HG03139 (cell line): ENCODE results near the gene ITGB3.
A peak's percentile ranks its signal among the peaks of the same experiment; 100 is the strongest.

Experiments
- ATAC-seq: cut with Tn5 transposase; IDR thresholded peaks from one replicate; pipeline ENCODE4 v1.9.1; 2021; ENCODE audit not compliant: unreplicated experiment

ITGB3 gene

DNA sequence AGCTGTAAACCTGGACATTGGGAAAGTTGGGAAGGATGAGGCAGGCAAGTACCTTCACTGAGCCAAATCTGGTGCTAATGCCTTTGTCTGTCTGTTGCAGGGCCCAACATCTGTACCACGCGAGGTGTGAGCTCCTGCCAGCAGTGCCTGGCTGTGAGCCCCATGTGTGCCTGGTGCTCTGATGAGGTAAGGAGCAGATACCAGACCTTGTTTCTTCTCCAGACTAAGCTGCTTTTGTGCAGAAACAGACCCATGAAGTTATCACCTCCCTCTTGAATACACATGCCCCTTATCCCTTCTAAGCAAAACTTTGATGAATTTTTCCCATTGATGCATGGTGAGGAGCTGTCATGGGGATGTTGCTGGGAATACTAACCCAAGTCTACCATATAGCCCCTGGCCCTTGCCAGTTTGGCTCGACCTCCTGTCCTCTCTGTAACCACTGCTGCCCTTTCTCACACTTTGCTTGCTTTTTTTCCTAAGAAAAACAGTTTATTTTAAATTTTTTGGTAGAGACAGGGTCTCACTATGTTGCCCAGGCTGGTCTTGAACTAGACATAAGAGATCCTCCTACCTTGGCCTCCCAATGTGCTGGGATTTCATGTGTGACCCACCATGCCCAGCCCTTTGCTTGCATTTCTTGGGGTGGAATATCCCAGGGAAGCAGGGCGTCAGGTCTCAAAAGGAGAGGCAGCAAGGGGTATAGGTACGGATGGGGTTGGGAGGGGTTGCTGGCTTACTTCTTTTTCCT, 20.9 kb downstream of the ITGB3 start:
- no peak for ATAC-seq

DNA sequence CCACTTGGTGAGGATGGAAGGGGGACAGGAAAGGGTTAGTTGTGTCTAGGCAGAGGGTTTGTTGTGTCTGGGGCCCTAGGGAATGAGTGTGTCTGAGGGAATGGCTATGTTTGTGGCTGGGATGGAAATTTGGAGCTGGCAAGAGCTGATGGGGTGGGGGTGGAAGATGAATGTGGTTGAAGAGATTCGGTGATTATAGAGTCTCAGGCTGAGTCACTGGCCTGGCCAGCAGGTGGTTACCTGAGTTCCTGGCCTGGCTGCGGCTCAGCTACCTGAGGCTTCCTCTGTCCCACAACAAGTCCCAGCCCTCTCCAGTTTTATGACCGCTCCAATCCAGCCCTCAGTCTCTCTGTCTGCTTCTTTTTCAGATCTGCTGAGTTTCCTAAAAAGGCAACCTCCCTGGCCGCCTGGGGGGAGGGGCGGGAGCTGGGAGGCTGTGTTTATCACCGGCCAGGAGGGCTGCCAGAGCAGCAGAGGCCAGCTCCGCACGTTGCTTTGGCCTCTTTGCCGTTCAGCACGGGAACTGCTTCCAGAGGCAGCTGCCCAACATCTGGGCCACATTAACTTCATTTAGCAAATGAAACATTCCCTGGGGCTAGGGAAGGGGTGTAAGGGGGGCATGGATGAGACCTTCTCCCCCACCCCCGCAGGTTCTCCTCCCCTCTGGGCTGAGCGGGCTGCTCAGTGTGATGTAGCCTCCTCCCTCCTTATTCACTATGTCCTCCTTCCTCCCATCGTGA, 21.8 kb downstream of the ITGB3 start:
- ATAC-seq = no peak

DNA sequence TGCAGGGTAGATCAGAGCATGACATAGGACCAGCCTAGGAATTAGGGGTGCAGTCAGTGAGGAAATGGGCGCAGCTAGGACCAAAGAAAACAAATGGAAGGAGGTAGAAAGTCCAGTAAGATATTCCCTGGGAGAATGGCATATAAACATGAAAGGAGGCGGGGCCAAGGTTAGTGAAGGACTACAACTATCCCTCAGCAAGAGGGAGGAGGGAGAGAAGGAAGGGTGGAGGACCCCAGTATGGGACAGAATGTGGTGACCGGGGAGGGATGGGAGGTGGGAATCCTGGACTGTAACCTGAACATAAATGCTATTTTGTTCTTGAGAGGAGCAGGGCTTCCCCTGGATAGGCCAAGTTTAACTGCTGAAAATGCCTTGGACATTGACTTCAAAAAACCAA, 22.8 kb downstream of the ITGB3 start:
- ATAC-seq = no peak

DNA sequence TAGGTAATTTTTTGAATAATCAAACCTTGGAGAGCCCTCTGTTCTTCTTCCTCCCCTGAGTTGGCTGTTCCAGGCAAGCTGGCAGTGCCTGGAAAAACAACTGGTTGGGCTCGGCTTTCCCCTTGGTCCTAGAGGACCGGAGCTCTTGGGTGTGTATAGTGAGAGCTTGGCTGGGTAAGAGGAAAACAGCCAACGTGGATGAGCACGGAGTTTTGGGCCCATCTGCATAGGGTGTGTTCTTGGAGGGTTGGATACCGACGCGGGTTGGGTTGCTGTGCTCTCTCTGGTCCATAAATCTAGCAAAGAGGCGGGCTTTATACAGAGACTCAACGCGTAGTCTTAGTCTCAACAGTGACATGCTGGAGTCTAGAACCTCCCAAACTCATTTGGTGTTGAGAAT, 23.2 kb downstream of the ITGB3 start:
- ATAC-seq = no peak

DNA sequence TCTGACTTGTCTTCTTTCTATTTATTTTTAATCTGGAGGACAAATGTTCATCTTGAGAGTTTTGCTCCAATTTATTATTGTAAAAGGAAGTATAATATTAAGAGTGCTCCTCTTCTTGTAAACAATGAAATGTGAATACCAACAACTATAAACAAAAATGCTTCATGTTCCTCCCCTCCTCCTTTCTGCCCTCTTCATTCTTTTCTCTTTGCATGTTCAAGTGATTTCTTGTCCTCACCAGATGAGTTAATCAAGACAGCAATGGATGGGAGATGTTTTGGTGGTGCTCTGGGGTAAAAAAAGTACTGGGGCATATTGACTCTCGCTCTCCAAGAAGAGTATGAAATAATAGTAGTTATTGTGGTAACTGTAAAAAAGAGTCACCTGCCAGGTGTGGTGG, 24.3 kb downstream of the ITGB3 start:
- ATAC-seq = no peak

DNA sequence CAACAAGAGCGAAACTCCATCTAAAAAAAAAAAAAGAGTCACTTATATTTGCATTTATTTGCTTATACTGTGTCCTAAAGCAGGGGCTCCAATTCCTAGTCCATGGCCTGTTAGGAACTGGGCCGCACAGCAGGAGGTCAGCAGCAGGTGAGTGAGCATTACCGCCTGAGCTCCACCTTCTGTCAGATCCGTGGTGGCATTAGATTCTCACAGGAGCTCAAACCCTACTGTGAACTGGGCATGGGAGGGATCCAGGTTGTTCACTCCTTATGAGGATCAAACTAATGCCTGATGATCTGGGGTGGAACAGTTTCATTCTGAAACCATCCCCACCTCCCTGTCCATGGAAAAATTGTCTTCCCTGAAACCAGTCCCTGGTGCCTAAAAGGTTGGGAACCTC, 24.9 kb downstream of the ITGB3 start:
- no peak for ATAC-seq

DNA sequence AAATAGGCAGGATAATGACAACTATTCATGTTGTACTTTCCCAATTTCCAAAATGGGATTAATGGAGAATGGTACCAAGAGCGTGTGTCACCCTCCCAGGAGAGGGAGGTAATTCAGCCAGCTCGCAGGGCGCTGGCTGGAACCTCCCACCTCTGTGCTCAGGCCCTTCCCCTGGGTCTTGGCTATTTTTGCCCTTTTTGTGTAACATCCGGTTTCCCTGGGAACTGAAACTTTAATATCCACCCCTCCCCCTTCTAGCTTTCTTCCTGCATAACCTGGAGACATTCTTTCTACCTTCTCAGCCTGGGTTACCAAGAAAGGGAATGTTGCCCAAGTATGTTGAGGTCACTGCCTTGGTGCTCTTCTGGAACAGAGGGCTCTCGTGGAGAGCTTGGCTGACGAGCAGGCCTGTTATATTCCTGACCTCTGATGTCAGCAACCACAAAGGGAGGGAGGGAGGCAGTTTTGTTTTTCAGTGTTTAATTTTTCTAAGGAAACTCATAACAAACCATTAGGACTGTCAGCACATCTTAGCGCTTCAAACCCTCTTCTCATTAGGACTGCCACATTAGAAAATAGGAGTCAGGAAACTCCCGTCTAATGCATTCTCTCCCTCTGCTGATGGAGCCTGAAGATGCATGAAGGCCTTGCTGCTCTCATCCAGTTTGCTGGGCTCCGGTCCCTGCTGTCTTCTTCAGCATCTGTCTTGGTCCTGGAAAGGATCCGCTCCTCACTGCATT, 25.6 kb downstream of the ITGB3 start:
- no peak for ATAC-seq

DNA sequence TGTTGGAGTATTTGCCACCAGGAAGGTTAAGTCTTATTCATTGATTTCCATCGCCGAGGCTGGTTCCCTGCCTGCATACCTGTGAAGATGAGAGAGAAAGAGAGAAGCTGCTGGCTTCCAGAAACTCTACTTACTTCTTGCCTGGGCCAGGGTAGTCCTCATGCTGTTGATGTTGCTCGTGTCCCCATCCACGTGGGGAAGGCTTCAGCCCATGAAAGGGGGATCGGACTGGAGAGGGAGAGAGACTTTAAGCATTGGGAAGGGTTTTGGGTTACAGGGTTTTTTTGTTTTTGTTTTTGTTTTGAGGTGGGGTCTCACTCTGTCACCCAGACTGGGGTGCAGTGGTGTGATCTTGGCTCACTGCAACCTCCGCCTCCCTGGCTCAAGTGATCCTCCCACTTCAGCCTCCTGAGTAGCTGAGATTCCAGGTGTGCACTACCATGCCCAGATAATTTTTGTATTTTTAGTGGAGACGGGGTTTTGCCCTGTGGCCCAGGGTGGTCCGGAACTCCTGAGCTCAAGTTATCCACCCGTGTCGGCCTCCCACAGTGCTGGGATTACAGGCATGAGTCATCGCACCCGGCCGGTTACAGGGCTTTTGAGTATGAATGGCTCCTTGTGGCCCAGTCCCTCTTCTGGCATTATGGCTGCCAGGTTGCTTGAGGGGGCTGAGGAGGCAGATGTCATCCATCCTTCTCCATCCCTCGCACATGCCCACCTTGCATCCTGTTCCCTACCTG, 26.6 kb downstream of the ITGB3 start:
- no peak for ATAC-seq

DNA sequence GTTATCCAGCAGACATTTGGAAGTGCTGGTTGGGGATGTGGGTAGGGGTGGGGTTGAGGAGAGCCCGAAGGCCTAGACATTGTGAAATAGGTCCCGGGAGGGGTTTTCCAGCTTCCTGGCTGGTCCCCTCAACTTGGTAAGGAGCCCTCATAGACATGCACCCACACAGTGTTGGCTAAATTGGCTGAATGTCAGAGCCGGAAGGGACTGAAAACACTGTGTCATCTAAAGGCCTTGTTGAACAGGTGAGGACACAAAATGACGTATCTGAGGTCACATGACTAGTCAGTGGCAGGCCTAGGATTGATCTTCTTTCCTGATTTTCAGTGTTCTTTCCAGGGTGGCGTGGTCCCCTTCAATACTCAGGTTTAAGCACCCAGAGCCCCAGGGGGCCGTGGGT, 27.6 kb downstream of the ITGB3 start:
- ATAC-seq = no peak

DNA sequence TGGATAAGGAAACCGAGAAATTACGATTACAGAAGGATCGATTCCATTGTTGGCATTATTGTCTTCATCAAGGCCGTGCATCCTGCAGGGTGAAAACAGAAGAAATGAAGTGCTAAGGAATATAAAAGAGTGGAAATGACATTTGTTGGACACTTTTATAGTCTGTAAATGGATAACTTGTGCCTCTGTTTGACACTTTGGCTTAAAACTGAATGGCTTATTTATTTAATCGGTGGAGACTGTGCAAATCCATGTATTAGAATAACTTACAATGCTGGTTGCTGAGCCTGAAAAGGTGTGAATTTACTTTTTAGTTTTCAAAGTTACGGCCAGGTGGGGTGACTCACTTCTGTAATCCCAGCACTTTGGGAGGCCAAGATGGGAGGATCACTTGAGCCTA, 31.4 kb downstream of the ITGB3 start:
- ATAC-seq = no peak

DNA sequence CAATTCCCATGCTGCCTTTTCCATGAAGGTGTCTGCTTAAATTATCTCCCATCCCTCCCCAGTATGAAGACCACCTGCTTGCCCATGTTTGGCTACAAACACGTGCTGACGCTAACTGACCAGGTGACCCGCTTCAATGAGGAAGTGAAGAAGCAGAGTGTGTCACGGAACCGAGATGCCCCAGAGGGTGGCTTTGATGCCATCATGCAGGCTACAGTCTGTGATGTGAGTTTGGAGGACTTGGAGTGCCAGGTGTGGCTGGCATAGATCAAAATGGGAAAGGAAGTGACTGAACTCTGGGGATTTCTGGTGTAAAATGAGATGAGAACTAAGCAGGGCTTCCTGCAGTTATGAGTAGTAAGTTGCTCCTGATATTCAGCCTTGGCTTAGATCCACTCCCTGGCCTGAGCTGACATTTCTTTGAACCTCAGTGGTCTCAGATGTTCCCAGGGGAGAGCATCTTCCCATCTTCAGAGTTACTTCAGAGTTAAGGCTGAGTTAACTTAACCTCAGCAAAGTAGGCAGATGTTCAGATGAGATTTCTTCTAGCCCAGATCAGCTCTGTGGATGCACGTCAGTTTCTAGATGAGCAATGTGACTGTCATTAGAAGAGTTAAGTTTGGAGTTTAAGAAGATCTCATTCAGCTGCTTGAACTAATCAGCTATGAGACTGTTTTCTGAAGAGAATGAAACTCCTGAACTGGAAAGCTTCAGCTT, 32.7 kb downstream of the ITGB3 start:
- peak; percentile 59 for ATAC-seq

DNA sequence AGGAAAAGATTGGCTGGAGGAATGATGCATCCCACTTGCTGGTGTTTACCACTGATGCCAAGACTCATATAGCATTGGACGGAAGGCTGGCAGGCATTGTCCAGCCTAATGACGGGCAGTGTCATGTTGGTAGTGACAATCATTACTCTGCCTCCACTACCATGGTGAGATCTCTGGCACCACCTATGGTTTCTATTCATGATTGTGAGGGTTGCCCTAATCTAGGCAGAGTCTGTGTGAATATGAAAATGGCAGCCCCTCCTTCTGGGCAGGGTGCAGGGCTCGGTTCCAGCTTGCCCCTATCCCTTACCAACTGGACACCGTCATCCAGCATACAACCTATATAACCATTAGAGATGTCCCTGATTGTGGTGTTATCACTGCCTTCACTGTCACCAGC, 33.4 kb downstream of the ITGB3 start:
- ATAC-seq = peak; percentile 7

DNA sequence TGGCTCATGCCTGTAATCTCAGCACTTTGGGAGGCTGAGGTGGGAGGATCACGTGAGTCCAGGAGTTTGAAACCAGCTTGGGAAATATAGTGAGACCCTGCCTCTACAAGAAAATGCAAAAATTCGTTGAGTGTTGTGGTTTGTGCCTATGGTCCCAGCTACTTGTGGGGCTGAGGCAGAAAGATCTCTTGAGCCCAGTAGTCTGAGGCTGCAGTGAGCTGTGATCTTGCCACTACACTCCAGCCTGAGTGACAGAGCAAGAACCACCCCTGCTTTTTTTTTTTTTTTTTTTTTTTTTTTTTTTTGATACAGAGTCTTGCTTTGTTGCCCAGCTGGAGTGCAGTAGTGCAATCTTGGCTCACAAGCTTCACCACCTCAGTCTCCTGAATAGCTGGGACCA, 34.0 kb downstream of the ITGB3 start:
- ATAC-seq = no peak

DNA sequence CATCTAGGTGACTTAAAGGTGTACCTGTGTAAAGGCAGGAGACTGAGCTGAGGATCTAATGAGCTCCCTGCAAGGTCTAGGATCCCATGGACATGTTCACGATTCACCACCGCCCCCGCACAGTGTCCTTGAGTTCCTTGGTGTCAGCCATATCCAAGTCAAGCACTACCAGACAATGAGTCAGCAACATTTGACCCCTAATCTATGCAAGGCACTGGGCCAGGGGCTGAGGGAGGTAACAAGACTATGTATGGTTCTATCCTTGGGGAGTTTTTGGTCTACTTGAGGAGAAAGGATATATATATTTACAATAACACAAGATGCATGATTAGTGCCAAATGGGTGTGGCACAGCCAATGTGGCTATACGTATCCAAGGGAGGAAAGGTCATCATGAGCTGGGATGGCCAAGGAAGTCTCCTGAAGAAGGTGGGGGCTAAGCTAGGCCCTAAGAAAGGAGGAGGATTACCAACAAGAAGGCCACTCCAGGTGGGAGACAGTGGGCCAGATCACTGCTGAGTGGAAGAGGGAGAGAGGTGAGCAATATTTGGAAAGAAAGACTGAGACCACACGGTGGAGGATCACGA, 35.0 kb downstream of the ITGB3 start:
- ATAC-seq = no peak

DNA sequence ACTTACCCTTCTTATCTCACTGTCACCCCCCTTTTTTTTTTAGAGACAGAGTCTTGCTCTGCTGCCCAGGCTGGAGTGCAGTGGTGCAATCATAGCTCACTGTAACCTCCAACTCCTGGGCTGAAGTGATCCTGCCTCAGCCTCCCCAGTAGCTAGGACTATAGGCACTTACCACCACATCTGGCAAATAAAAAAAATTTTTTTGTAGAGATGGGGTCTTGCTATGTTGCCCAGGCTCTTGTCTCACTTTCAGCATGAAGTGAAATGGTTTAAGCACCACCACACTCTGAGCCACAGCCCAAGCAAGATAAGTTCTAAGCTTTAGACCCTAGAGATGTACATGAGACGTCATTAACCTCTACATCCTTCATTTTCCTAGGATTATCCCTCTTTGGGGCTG, 35.7 kb downstream of the ITGB3 start:
- no peak for ATAC-seq

DNA sequence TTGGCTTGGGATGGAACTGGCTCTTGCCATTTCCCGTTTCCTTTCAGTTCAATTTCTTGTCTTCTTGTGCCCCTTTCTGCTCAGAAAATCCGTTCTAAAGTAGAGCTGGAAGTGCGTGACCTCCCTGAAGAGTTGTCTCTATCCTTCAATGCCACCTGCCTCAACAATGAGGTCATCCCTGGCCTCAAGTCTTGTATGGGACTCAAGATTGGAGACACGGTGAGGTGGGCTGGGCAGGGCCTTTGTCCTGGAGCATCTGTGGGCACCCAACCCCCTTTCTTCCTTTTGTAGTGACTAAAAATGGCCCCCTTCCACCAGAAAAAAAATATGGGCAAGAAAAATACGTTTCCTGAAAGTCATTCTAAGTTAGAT, 37.2 kb downstream of the ITGB3 start:
- ATAC-seq = no peak

DNA sequence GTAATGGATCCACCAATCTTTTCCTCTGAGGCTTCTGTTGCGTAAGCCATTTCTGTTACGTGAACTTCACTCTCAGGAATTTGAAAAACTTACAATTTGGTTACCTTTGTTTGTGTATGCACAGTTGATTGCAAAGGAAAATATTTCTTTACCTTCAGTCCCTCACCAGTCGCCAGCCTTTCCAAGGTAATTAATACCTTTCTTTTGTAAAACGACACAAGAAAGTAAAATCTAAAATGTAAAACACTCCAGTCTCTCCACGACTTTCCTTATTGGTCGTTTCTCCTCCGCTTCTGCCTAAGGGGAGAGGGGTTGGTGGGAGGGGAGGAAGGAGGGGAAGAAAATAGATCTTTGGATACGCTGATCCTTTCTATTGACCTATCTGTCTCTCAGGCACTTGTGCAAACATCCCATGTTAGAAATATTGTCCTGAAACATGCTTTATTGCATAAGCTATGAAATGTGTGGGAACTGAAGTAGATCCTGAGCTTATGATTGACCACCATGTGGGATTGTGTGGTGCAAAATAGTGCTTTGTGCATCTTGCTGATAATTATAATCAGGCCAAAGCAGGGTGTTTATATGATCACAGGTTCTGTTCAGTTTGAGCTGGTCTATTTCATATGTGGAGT, 37.7 kb downstream of the ITGB3 start:
- no peak for ATAC-seq

DNA sequence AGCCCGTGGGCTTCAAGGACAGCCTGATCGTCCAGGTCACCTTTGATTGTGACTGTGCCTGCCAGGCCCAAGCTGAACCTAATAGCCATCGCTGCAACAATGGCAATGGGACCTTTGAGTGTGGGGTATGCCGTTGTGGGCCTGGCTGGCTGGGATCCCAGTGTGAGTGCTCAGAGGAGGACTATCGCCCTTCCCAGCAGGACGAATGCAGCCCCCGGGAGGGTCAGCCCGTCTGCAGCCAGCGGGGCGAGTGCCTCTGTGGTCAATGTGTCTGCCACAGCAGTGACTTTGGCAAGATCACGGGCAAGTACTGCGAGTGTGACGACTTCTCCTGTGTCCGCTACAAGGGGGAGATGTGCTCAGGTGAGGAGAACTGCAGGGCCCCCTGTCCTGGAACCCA, 38.6 kb downstream of the ITGB3 start:
- no peak for ATAC-seq

DNA sequence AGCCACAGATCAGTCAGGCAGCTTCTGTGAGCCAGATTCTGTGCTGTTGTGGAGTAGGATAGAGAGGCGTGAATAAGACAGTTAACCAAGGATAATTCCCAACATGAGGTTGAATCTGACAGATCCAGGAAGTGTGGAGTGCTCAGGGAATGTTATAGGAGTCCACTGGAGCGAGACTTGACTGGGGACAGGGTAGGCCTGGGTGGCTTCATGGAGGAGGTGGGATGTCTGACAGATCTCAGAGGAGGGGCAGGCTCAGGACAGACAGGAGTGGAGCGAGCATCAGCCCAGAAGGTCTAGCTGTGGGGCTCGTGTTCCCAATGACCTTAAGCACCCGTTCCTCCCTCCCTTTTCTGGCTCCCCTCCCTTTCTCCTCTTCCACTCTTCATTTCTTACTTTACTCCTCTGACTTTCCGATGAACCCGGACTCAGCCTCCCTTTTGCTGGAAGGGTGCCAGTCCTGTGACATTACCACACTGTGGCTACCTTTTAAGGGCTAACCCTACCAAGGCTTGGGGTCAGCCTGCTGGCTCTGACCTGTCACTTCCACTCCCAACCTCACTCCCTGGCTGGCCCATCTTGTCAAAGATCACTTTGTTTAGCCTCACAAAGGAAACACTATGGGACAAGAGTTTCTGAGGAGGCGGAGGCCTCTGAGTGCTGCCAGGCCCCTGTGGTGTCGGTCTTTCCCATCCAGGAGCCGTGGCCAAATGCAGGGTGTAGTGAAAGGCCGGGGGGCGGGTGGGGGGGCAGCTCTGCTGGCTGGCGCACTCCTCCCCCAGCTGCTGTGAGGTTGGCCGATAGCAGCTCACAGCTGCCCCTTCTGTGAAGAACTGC, 41.6 kb downstream of the ITGB3 start:
- no peak for ATAC-seq
